Measurements from ENCODE around the gene TMEM178B.

TMEM178B gene

DNA sequence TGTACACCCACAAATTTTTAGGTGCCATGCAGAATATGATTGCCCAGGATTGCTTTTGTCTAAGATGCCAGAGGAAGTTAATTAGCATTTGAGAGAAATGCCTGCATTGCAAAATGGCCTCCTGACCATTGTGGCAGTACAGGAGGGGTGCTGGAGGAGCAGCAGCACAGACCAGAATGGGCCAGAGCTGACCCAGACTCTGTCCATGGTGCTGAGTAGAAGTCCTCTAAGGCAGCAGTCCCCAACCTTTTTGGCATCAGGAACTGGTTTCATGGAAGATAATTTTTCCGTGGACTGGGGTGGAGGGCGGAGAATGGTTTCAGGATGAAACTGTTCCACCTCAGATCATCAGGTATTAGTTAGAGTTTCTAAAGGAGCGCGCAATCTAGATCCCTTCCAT, 259.6 kb downstream of the TMEM178B start:
- TF ChIP-seq FOXP2 (optimal IDR thresholded peaks at IDR 0.05; ENCODE audit: borderline replicate concordance, extremely low read depth, extremely low read length, insufficient read depth): no peak
- TF ChIP-seq, protein P1, sequence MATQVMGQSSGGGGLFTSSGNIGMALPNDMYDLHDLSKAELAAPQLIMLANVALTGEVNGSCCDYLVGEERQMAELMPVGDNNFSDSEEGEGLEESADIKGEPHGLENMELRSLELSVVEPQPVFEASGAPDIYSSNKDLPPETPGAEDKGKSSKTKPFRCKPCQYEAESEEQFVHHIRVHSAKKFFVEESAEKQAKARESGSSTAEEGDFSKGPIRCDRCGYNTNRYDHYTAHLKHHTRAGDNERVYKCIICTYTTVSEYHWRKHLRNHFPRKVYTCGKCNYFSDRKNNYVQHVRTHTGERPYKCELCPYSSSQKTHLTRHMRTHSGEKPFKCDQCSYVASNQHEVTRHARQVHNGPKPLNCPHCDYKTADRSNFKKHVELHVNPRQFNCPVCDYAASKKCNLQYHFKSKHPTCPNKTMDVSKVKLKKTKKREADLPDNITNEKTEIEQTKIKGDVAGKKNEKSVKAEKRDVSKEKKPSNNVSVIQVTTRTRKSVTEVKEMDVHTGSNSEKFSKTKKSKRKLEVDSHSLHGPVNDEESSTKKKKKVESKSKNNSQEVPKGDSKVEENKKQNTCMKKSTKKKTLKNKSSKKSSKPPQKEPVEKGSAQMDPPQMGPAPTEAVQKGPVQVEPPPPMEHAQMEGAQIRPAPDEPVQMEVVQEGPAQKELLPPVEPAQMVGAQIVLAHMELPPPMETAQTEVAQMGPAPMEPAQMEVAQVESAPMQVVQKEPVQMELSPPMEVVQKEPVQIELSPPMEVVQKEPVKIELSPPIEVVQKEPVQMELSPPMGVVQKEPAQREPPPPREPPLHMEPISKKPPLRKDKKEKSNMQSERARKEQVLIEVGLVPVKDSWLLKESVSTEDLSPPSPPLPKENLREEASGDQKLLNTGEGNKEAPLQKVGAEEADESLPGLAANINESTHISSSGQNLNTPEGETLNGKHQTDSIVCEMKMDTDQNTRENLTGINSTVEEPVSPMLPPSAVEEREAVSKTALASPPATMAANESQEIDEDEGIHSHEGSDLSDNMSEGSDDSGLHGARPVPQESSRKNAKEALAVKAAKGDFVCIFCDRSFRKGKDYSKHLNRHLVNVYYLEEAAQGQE (IDR thresholded peaks at IDR 0.05; ENCODE audit: insufficient read depth in 1 of 2, low read depth in 2 of 2, low read length in 2 of 2): peak; percentile 70 to 93
- TF ChIP-seq TAF1 (IDR thresholded peaks at IDR 0.05; ENCODE audit: borderline replicate concordance, insufficient read depth, low read length): no peak
- TF ChIP-seq POLR2AphosphoS5 (IDR thresholded peaks at IDR 0.05; ENCODE audit: low read depth, low read length): no peak
- TF ChIP-seq SIN3A (IDR thresholded peaks at IDR 0.05; ENCODE audit: borderline replicate concordance, insufficient read depth, low read length): no peak

DNA sequence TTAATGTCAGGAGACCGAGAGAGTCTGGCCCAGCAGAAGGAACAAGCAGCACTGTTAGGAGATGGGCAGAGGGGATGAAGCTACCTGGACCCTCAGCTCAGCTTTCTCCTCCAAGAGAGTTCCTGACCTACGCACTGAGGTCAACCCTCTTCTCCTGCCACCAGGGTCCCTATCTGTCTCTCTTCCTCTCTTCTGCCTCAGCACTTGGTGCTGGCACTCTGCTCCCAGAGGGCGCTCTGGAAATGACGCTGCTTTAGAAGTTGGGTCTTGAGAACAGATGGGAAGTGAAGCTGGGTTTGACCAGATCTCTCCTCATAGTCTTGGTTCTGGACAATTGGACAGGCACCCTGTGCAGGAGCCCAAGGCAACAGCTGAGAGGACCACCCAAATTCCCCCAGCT, 261.3 kb downstream of the TMEM178B start:
- TF ChIP-seq TAF1 (IDR thresholded peaks at IDR 0.05; ENCODE audit: borderline replicate concordance, insufficient read depth, low read length) (no peak), POLR2AphosphoS5 (IDR thresholded peaks at IDR 0.05; ENCODE audit: low read depth, low read length) (no peak), SIN3A (IDR thresholded peaks at IDR 0.05; ENCODE audit: borderline replicate concordance, insufficient read depth, low read length) (no peak), FOXP2 (optimal IDR thresholded peaks at IDR 0.05; ENCODE audit: borderline replicate concordance, extremely low read depth, extremely low read length, insufficient read depth) (no peak)
- TF ChIP-seq, protein P1 (IDR thresholded peaks at IDR 0.05; ENCODE audit: insufficient read depth in 1 of 2, low read depth in 2 of 2, low read length in 2 of 2): no peak

DNA sequence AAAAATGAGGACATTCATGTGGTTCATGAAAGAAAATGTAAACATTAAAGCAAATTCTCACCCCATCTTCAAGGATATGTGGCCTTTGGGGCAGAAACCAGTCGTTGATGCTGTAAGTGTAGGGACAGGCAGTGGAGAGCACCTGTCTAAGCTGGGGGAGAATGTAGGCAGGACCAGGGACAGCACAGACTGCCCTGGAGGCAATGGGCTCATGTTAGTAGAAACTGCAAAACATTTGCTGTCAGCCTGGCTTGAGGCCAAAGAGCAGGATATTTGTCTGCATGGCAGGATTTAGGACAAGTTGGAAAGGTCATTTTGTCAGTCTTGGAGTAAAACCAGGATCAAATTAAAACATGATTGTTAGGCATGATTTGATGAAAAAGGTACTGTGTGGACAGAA, 265.7 kb downstream of the TMEM178B start:
- TF ChIP-seq, protein P1 (IDR thresholded peaks at IDR 0.05; ENCODE audit: insufficient read depth in 1 of 2, low read depth in 2 of 2, low read length in 2 of 2): peak; percentile 50 to 88; a peak in 3 of 4 replicates
- TF ChIP-seq SIN3A (IDR thresholded peaks at IDR 0.05; ENCODE audit: borderline replicate concordance, insufficient read depth, low read length): no peak

- TF ChIP-seq, protein P1 (IDR thresholded peaks at IDR 0.05; ENCODE audit: insufficient read depth in 1 of 2, low read depth in 2 of 2, low read length in 2 of 2): no peak
- TF ChIP-seq POLR2AphosphoS5 (IDR thresholded peaks at IDR 0.05; ENCODE audit: low read depth, low read length) (no peak), TAF1 (IDR thresholded peaks at IDR 0.05; ENCODE audit: borderline replicate concordance, insufficient read depth, low read length) (no peak), FOXP2 (optimal IDR thresholded peaks at IDR 0.05; ENCODE audit: borderline replicate concordance, extremely low read depth, extremely low read length, insufficient read depth) (no peak), SIN3A (IDR thresholded peaks at IDR 0.05; ENCODE audit: borderline replicate concordance, insufficient read depth, low read length) (no peak)
Measured at GRCh38 chr7:141340991-141341390, 267.1 kb downstream of the TMEM178B start.

Data from PFSK-1 (cell line).